HFF-Myc (cell line): ENCODE measurements around the gene KRTAP10-11.
"Not testable (repeated sequence)": the region's sequence is repeated elsewhere in the genome, so short reads cannot be mapped to it uniquely, and the experiment has no call there.

Experiments
- DNase-seq: peaks from one replicate; pipeline ENCODE4 v3.0.0-alpha.2; 2011; ENCODE audit warnings: low read depth; ENCODE audit errors: extremely low read depth
- H3K4me3 ChIP-seq: replicated peaks from 2 replicates; pipeline ENCODE4 v1.5.1; 2011; ENCODE audit warnings: low read depth, mild to moderate bottlenecking, control low read depth, low read length
- TF ChIP-seq, protein P1 (sequence below): IDR thresholded peaks from 2 replicates; pipeline ENCODE4 v1.5.1; 2012; ENCODE audit warnings: mild to moderate bottlenecking, low read depth, low read length, control low read depth; ENCODE audit errors: missing control alignments

The KRTAP10-11 gene

DNA sequence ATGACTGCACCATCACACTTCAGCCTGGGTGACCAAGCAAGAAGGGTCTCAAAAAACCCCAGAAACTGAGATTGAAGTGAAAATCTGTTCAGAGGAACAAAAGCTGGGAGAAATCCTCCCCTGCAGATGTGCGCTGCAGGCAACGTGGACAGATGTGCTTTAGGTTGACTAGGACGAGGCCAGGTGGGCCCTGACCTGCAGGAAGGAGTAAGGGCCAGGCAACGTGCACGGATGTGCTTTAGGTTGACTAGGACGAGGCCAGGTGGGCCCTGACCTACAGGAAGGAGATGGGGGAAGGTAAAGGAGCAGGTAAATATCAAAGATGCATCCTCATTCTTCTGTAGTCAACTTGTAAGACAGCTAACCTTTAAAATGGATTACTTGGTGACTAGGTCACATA is 38.3 kb downstream of the KRTAP10-11 start:
- TF ChIP-seq, protein P1, sequence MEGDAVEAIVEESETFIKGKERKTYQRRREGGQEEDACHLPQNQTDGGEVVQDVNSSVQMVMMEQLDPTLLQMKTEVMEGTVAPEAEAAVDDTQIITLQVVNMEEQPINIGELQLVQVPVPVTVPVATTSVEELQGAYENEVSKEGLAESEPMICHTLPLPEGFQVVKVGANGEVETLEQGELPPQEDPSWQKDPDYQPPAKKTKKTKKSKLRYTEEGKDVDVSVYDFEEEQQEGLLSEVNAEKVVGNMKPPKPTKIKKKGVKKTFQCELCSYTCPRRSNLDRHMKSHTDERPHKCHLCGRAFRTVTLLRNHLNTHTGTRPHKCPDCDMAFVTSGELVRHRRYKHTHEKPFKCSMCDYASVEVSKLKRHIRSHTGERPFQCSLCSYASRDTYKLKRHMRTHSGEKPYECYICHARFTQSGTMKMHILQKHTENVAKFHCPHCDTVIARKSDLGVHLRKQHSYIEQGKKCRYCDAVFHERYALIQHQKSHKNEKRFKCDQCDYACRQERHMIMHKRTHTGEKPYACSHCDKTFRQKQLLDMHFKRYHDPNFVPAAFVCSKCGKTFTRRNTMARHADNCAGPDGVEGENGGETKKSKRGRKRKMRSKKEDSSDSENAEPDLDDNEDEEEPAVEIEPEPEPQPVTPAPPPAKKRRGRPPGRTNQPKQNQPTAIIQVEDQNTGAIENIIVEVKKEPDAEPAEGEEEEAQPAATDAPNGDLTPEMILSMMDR: no peak
- H3K4me3 ChIP-seq: no peak overlapping the region
- no peak for DNase-seq

DNA sequence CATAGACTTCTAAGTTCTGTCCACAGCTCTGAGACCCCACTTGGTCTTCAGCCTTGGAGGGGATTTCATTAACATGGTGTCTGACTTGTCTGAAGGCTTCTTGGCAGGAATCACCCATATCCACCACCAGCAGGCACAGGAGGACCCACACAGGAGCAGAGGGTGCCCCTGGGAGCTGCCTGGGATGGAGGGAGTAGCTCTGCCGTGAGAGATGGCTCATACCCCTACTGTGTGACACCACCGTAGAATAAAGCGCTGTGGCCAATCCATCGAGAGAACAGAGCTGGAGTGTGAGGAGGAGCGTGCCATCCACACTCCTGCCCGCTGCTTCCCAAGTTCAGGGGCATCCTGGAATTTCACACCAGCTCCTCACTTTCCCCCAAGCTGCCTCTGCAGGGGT is 38.8 kb downstream of the KRTAP10-11 start:
- H3K4me3 ChIP-seq, DNase-seq: not testable (repeated sequence)

DNA sequence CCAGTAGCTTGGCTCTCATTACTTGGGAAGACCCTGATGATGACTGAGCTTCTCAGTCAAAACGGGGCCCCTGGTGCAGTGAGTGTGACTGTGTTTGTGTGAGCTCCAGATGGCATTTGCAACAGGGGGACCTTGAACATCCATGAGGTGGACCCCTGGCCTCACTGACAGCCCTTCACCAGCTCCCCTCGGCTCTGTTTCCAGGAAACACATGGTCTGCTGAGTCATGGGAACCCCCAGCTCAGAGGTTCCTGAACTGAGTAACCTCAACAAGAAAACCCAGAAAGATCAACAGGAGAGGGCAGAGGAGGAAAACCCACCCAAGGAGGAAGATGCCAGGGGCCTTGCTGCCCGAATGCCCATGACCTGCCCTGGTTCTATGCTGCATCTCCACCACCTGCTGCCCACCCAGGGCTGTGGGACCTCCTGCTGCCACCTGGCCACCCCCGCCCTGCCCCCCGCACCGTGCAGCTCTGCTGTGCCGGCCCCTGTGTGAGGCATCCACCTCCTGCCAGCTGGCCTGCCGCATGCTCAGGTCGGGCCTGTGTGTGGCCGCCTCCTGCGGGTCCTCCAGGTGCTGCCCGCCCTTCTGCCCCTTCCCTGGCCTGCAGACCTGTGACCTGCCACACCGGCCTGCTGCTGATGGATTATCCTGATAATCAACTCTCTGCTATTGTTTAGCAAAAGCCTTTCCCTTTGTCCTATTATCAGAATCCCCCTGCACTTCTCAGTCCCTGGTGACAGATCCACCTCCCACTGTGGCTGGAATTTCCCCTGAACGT is 40.0 kb downstream of the KRTAP10-11 start:
- DNase-seq: no peak
- TF ChIP-seq, protein P1: no peak
- H3K4me3 ChIP-seq: no peak overlapping the region

DNA sequence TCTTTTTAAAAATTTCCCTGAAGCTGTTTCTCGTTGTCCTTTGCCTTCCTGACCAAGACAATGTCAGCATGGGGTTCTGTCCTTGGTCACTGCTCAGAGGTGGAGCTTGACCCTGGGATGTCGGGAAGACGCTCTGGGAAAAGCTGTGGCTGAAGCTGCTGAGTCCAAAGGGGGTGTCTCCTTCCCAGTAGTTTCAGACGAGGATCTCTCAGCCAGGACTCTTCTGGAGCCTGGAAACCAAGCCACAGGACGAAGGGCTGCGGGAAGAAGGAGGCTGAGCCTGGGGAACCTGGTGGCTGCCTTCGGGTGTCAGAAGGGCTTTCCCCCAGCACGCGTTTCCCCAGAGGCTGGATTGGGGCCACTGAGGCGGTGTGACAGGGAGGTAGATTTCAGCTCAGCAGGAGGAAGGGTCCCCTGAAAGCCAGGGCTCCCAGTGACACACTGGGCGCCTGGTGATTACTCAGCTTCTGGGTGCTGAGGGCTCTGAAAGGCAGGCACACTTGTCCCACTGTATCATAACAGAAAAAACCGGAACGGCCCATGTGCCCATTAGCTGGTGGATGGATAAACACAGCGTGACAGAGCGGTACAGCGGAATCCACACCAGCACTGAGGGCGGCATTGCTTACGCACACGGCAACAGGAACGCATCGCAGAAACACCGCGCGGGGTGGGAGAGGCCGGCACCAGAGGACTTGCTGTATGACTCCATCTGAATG is 40.8 kb downstream of the KRTAP10-11 start:
- TF ChIP-seq, protein P1: no peak
- no peak for DNase-seq
- no peak overlapping the region for H3K4me3 ChIP-seq

DNA sequence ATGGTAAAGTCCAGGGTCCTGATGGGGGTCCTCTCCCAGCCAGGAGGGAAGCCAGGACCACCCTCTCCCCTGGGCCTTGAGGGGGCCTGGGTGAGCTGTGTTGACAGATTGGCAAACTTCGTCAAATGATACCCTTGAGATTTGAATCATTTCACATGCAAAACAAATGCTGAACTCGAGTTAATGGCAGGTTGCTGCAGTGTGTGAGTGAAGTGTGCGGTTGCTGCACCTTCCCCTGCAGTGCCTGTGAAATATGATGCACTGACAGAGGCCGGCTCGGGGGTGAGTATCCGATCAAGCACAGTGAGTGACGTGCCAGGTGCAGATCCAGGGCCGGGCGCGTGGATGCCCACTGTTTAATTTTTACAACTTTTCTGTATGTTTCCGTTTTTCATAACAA is 41.5 kb downstream of the KRTAP10-11 start:
- TF ChIP-seq, protein P1: no peak
- DNase-seq: no peak
- no peak overlapping the region for H3K4me3 ChIP-seq

DNA sequence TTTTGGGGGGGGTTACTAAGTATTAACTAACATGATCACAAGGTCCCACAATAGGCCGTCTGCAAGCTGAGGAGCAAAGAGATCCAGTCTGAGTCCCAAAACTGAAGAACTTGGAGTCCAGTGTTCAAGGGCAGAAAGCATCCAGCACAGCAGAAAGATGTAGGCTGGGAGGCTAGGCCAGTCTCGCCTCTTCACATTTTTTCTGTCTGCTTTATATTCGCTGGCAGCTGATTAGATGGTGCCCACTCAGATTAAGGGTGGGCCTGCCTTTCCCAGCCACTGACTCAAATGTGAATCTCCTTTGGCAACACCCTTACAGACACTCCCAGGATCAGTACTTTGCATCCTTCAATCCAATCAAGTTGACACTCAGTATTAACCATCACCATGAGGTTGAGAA is 43.5 kb downstream of the KRTAP10-11 start:
- H3K4me3 ChIP-seq, DNase-seq: not testable (repeated sequence)

DNA sequence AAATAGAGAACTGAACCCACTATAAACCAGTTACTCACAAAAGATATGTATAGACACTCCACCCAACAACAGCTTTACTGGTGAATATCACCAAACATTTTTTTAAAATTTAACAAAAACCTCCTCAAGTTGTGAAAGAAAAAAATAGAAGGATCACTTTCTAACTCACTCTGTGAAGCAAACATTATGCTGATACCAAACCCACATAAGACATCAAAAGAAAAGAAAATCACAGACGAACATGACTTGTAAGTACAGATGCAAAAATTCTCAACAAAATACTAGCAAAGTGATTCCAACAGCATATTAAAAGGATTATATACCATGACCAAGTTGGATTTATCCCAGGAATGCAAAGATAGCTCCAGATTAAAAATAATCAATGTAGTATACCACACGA is 45.5 kb downstream of the KRTAP10-11 start:
- TF ChIP-seq, protein P1: no peak

More for the DNA sequence above, 45.5 kb downstream of the KRTAP10-11 start:
- H3K4me3 ChIP-seq: no peak overlapping the region
- no peak for DNase-seq
